KMS-11 (cell line): Measurements from ENCODE around the gene KRABD2.
"Not testable (repeated sequence)": the region's sequence is repeated elsewhere in the genome, so short reads cannot be mapped to it uniquely, and the experiment has no call there.

ENCODE experiments used
- H2AFZ ChIP-seq: fragments of 200-600 bp; sonication (generic); 2 replicates; pipeline ENCODE4 v1.6.1; 2016; ENCODE audit warnings: antibody characterized with exemption, mixed run types, low read depth
- H3K27ac ChIP-seq: fragments of 200-600 bp; sonication (generic); 2 replicates; pipeline ENCODE4 v1.6.1; 2016; ENCODE audit warnings: mild to moderate bottlenecking, mixed run types
- H3K27me3 ChIP-seq: fragments of 200-600 bp; sonication (generic); 2 replicates; pipeline ENCODE4 v1.6.1; 2017; ENCODE audit warnings: mild to moderate bottlenecking, low read depth, mixed run types, moderate library complexity; ENCODE audit not compliant: insufficient read depth
- H3K36me3 ChIP-seq: fragments of 200-600 bp; sonication (generic); 2 replicates; pipeline ENCODE4 v1.6.1; 2017; ENCODE audit warnings: mild to moderate bottlenecking, mixed run types; ENCODE audit not compliant: insufficient read depth
- H3K4me1 ChIP-seq: fragments of 200-600 bp; sonication (generic); 2 replicates; pipeline ENCODE4 v1.6.1; 2016; ENCODE audit warnings: mild to moderate bottlenecking, low read depth, mixed run types; ENCODE audit not compliant: poor library complexity, severe bottlenecking
- H3K4me2 ChIP-seq: fragments of 200-600 bp; sonication (generic); 2 replicates; pipeline ENCODE4 v1.7.0; 2016; ENCODE audit warnings: mild to moderate bottlenecking, mixed run types
- H3K4me3 ChIP-seq: fragments of 200-600 bp; sonication (generic); IDR thresholded peaks from 2 replicates; pipeline ENCODE4 v1.6.1; 2017; ENCODE audit warnings: low read depth, low read length, mixed read lengths; ENCODE audit not compliant: insufficient read depth
- H3K79me2 ChIP-seq: fragments of 200-600 bp; sonication (generic); 2 replicates; pipeline ENCODE4 v1.6.1; 2016; ENCODE audit warnings: low read depth, mixed run types; ENCODE audit not compliant: insufficient read depth
- H3K9ac ChIP-seq: fragments of 200-600 bp; sonication (generic); 2 replicates; pipeline ENCODE4 v1.6.1; 2016; ENCODE audit warnings: mild to moderate bottlenecking, mixed run types
- H4K20me1 ChIP-seq: fragments of 200-600 bp; sonication (generic); 2 replicates; pipeline ENCODE4 v1.6.1; 2016; ENCODE audit warnings: mild to moderate bottlenecking, mixed run types; ENCODE audit not compliant: insufficient read depth
- TF ChIP-seq, protein P1 (sequence below): fragments of 200-600 bp; sonication (generic); conservative IDR thresholded peaks from 2 replicates; pipeline ENCODE4 v1.6.1; 2017; ENCODE audit warnings: low read depth, mild to moderate bottlenecking, antibody characterized with exemption, low read length, moderate library complexity, mixed read lengths

KRABD2 gene

DNA sequence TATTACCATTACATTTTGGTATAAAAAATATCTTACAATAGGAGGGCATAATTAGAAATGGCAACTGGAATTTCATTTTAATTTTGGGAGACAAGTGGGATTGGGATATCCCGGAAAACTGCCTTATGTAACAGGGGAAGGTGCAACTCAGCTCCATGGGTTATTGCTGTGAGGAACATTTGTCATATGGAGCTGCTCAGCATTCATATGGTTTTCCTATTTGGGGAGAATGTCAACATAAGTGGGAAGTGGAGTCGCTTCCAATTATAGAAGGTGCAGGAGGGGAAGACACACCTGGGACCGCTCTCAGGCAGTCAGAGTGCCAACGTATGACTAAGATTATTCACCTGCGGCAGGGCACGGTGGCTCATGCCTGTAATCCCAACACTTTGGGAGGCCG is 26.2 kb downstream of the KRABD2 start:
- TF ChIP-seq, protein P1, sequence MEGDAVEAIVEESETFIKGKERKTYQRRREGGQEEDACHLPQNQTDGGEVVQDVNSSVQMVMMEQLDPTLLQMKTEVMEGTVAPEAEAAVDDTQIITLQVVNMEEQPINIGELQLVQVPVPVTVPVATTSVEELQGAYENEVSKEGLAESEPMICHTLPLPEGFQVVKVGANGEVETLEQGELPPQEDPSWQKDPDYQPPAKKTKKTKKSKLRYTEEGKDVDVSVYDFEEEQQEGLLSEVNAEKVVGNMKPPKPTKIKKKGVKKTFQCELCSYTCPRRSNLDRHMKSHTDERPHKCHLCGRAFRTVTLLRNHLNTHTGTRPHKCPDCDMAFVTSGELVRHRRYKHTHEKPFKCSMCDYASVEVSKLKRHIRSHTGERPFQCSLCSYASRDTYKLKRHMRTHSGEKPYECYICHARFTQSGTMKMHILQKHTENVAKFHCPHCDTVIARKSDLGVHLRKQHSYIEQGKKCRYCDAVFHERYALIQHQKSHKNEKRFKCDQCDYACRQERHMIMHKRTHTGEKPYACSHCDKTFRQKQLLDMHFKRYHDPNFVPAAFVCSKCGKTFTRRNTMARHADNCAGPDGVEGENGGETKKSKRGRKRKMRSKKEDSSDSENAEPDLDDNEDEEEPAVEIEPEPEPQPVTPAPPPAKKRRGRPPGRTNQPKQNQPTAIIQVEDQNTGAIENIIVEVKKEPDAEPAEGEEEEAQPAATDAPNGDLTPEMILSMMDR, result no peak
- Histone ChIP-seq H3K4me3 (no peak overlapping the region), H2AFZ (no peak overlapping the region)

DNA sequence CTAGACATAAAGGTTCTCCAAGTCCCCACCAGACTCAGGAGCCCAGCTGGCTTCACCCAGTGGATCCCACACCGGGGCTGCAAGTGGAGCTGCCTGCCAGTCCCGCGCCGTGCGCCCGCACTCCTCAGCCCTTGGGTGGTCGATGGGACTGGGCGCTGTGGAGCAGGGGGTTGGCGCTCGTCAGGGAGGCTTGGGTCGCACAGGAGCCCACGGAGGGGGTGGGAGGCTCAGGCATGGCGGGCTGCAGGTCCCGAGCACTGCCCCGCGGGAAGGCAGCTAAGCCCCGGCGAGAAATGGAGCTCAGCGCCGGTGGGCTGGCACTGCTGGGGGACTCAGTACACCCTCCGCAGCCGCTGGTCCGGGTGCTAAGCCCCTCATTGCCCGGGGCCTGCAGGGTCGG is 29.5 kb downstream of the KRABD2 start:
- not testable (repeated sequence) for H3K4me3 ChIP-seq, H3K79me2 ChIP-seq, H3K27me3 ChIP-seq, H3K9ac ChIP-seq, H3K27ac ChIP-seq, H3K4me1 ChIP-seq, H3K4me2 ChIP-seq, H3K36me3 ChIP-seq, H2AFZ ChIP-seq, H4K20me1 ChIP-seq

More for the DNA sequence above, 26.2 kb downstream of the KRABD2 start:
- no peaks in the 10 kb centered on the region for H4K20me1 ChIP-seq
- H3K79me2 ChIP-seq, result no peaks in the 10 kb centered on the region
- H3K4me2 ChIP-seq, result no peak overlapping the region
- H3K36me3 ChIP-seq, result no peaks in the 10 kb centered on the region
- no peak overlapping the region for H3K27ac ChIP-seq
- H3K9ac ChIP-seq, result no peak overlapping the region
- H3K4me1 ChIP-seq, result no peaks in the 10 kb centered on the region
- no peaks in the 10 kb centered on the region for H3K27me3 ChIP-seq

DNA sequence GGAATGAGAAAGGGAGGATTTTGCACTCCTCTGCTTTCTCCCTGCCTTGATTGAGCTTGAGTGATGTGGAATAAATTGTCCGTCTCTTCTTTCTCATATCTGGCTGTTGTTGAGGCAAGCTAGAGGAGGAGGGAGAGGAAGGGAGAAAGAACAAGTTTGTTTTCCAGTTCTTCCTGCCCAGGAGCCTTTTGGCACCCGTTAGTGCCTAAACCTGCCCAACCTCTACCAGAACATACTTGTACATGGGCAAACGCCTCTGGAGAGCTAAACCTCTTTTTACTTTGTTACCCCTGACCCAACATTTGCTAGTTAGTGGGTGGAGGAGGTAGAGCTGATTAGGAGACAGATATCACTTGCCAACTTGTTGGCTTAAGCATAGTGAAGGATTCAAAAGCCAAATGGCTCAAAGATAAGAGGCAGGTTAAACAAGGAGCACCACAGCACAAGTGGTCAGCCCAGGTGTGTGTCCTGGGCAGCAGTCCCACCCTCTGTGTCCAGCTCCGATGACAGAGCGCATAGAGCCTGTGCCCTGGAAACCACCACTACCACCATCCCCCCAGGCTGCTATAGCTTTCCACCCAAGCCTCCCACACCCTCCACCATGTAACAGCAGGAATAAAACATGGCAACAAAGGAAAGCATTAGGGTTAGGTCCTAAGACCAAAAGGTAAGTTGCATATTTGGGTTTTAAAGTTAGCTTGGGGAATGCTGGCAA is 30.4 kb downstream of the KRABD2 start:
- H3K4me2 ChIP-seq, result no peak overlapping the region

DNA sequence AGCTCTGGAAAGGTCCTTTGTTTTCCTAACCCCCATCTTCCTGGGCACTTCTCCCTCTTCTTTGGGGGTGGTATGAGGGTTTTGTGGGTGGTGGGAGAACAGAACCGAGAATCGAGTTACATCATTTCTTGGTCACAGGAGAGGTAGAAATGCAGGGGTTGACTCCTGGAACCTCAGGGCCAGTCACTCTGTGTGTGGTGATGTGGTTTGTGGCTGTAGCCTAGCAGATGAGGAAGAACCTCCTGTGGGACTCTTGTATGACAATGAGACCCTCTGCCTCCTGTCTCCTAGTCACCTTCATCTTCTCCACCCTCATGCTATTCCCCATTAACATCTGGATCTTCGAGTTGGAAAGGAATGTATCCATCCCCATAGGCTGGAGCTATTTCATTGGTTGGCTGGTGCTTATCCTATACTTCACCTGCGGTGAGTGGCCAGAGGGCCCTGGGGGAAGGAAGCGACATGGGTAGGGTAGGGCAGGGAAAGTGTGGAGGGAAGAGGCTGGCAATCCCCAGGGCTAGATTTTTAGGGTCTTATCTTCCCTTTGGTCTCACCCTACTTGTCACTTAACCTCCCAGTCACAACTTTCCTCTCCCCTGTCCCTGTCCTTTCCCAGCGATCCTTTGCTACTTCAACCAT is 31.3 kb downstream of the KRABD2 start:
- Histone ChIP-seq H2AFZ (no peak overlapping the region), H3K4me1 (no peaks in the 10 kb centered on the region), H3K27ac (no peak overlapping the region), H3K4me2 (no peak overlapping the region), H3K79me2 (no peaks in the 10 kb centered on the region), H3K9ac (no peak overlapping the region), H3K27me3 (no peaks in the 10 kb centered on the region), H4K20me1 (no peaks in the 10 kb centered on the region), H3K4me3 (no peak overlapping the region), H3K36me3 (no peaks in the 10 kb centered on the region)
- TF ChIP-seq, protein P1, result no peak

More for the DNA sequence above, 30.4 kb downstream of the KRABD2 start:
- TF ChIP-seq, protein P1, result no peak
- Histone ChIP-seq H3K4me1 (no peaks in the 10 kb centered on the region), H2AFZ (no peak overlapping the region), H3K4me3 (no peak overlapping the region), H3K27ac (no peak overlapping the region), H3K36me3 (no peaks in the 10 kb centered on the region), H3K79me2 (no peaks in the 10 kb centered on the region), H3K9ac (no peak overlapping the region), H4K20me1 (no peaks in the 10 kb centered on the region), H3K27me3 (no peaks in the 10 kb centered on the region)

DNA sequence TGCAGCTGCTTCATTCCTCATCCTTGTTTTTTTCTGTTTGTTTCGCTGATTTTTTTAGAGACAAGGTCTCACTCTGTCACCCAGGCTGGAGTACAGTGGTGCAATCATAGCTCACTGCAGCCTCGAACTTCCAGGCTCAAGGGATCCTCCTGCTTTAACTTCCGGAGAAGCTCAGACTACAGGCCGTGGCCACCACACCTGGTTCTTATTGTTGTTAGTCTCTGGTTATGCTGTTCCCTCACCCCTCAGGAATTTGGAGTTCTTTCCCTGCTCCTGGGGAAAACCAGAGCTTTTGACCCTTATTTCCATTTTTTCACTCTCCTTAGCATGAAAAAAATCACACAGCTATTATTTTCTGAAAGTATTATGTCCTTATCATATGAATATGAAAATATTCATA is 35.0 kb downstream of the KRABD2 start:
- Histone ChIP-seq H3K27ac (no peak overlapping the region), H3K36me3 (no peaks in the 10 kb centered on the region), H3K9ac (no peak overlapping the region), H3K4me1 (no peaks in the 10 kb centered on the region), H3K27me3 (no peaks in the 10 kb centered on the region), H4K20me1 (no peaks in the 10 kb centered on the region), H3K4me3 (no peak overlapping the region), H3K79me2 (no peaks in the 10 kb centered on the region), H3K4me2 (no peak overlapping the region), H2AFZ (no peak overlapping the region)
- TF ChIP-seq, protein P1, result no peak
